ENCODE measurements around the gene DLGAP4. TPM values are rescaled to one million over a fixed set of nuclear protein-coding genes. Genes with fewer than 3 reads are reported as not detected.

DLGAP4 gene
- total and polyA plus RNA-seq, 9 of the 15 experiments (the other 6 are each of a cell fraction or from before 2014, with no cell fraction given): 0.31 to 34.1 (median 4.5) TPM

GRCh38 chr20:36573103-36573797 is 267.1 kb downstream of the DLGAP4 start, which contains the start of gene TGIF2 (continued):
- TF ChIP-seq RFX5 (IDR thresholded peaks at IDR 0.05; ENCODE audit: low read depth, low read length) (no peak), MGA (IDR thresholded peaks at IDR 0.05) (peak; percentile 85), ZSCAN29 (IDR thresholded peaks at IDR 0.05) (no peak), CREB5 (CRISPR knock-in tag; IDR thresholded peaks at IDR 0.05) (no peak), CBX2 (IDR thresholded peaks at IDR 0.05; ENCODE audit: insufficient read depth, low read length, poor library complexity, severe bottlenecking) (no peak), XRCC3 (IDR thresholded peaks at IDR 0.05) (no peak), CREM (IDR thresholded peaks at IDR 0.05; ENCODE audit: low read depth) (peak; percentile 83), SMARCA5 (IDR thresholded peaks at IDR 0.05) (no peak), NKRF (IDR thresholded peaks at IDR 0.05; ENCODE audit: borderline replicate concordance) (no peak), ZNF133 (CRISPR knock-in tag; IDR thresholded peaks at IDR 0.05) (no peak), KLF10 (CRISPR knock-in tag; IDR thresholded peaks at IDR 0.05) (no peak), ATF3 (IDR thresholded peaks at IDR 0.05) (no peak), ATF3 (CRISPR knock-in tag; conservative IDR thresholded peaks at IDR 0.05) (no peak)

Data from K562 (cell line).